Suprapubic skin (tissue), 4 donors: ENCODE data around the gene TSC22D4.

Source experiments
- EP300 ChIP-seq: sonication (generic); formaldehyde crosslinking; IDR thresholded peaks from one replicate; pipeline ENCODE4 v1.6.1; 2017; ENCODE audit warnings: antibody characterized with exemption
- POLR2A ChIP-seq, 2 donors: fragments of 450-650 bp; IDR thresholded peaks; one replicate each; pipeline ENCODE4 v1.6.1; 2017; ENCODE audit warnings: antibody characterized with exemption in 2 of 2, mild to moderate bottlenecking in 2 of 2, moderate library complexity in 2 of 2
- POLR2AphosphoS5 ChIP-seq, 3 donors: sonication (generic); formaldehyde crosslinking; IDR thresholded peaks; one replicate each; pipeline ENCODE4 v1.6.1; 2017; ENCODE audit warnings: antibody characterized with exemption in 3 of 3
- TF ChIP-seq, protein P1 (sequence below), 2 donors: fragments of 200-600 bp in 1 of 2; fragments of 450-650 bp in 1 of 2; sonication (generic) in 1 of 2; IDR thresholded peaks; one replicate each; pipeline ENCODE4 v1.5.1; 2016 to 2019; ENCODE audit warnings: antibody characterized with exemption in 2 of 2, mild to moderate bottlenecking in 1 of 2, moderate library complexity in 1 of 2

DNA sequence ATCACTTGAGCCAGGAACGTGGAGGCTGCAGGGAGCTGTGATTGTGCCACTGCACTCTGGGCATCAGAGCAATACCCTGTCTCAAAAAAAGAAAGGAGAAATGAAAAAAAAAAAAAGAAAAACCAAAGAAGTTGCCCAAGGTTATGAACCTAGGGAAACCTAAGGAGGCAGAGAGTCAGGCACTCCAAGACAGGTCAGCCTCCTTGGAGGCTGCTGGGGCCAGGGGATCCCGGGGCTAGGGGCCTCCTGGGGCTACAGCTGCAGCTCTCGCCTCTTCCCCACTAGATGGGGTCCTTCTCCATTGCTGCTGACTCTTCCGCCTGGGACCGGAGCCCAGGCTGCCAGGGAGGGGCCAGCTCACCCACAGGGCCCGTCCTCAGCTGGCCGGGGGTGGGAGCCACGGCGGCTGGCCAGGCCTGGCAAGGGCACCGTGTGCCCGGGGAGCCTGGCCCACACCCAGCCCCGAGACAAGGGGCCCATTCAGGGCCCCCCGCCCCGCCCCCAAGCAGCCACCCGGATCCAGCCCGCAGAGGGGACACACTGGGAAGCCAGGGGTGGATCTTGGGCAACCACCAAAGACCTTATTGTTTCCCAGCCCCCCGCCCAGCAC, 13.2 kb downstream of the TSC22D4 start:
- TF ChIP-seq, protein P1, sequence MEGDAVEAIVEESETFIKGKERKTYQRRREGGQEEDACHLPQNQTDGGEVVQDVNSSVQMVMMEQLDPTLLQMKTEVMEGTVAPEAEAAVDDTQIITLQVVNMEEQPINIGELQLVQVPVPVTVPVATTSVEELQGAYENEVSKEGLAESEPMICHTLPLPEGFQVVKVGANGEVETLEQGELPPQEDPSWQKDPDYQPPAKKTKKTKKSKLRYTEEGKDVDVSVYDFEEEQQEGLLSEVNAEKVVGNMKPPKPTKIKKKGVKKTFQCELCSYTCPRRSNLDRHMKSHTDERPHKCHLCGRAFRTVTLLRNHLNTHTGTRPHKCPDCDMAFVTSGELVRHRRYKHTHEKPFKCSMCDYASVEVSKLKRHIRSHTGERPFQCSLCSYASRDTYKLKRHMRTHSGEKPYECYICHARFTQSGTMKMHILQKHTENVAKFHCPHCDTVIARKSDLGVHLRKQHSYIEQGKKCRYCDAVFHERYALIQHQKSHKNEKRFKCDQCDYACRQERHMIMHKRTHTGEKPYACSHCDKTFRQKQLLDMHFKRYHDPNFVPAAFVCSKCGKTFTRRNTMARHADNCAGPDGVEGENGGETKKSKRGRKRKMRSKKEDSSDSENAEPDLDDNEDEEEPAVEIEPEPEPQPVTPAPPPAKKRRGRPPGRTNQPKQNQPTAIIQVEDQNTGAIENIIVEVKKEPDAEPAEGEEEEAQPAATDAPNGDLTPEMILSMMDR (IDR thresholded peaks at IDR 0.05): peak; percentile 17 to 67
- TF ChIP-seq POLR2AphosphoS5 (IDR thresholded peaks at IDR 0.05): peak in 1 of 3 donors; percentile 53
- no peak for TF ChIP-seq POLR2A (IDR thresholded peaks at IDR 0.05)
- no peak for TF ChIP-seq EP300
